Measurements from ENCODE around the gene MCCC2.

DNA sequence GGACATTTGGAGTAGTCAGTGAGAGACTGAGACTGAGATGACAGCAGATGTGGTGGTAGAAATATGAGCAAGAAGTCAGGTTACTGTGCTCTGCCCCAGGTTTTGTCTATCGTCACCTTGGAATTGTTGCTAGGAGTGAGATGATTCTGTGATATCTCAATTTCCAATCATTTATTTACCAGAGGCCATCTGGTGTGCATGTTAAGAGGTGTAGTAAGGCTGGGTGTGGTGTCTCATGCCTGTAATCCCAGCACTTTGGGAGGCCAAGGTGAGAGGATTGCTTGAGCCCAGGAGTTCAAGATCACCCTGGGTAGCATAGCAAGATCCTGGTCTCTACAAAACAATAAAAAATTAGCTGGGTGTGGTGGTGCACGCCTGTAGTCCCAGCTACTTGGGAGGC is 93.4 kb downstream of the MCCC2 start:
- TF ChIP-seq EZH2 (IDR thresholded peaks at IDR 0.05; ENCODE audit: low read length) = no peak
- TF ChIP-seq, protein P1, sequence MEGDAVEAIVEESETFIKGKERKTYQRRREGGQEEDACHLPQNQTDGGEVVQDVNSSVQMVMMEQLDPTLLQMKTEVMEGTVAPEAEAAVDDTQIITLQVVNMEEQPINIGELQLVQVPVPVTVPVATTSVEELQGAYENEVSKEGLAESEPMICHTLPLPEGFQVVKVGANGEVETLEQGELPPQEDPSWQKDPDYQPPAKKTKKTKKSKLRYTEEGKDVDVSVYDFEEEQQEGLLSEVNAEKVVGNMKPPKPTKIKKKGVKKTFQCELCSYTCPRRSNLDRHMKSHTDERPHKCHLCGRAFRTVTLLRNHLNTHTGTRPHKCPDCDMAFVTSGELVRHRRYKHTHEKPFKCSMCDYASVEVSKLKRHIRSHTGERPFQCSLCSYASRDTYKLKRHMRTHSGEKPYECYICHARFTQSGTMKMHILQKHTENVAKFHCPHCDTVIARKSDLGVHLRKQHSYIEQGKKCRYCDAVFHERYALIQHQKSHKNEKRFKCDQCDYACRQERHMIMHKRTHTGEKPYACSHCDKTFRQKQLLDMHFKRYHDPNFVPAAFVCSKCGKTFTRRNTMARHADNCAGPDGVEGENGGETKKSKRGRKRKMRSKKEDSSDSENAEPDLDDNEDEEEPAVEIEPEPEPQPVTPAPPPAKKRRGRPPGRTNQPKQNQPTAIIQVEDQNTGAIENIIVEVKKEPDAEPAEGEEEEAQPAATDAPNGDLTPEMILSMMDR (optimal IDR thresholded peaks at IDR 0.05 in 1 of 3, IDR thresholded peaks at IDR 0.05 in 1 of 3, conservative IDR thresholded peaks at IDR 0.05 in 1 of 3; ENCODE audit: extremely low read depth in 1 of 3, insufficient read depth in 2 of 3, low read length in 3 of 3) = no peak
